ENCODE results near the gene MRGPRE. TPM values are rescaled to one million over a fixed set of nuclear protein-coding genes. Genes with fewer than 3 reads are reported as not detected.

MRGPRE gene
- not detected in 2 replicates for total RNA-seq

DNA sequence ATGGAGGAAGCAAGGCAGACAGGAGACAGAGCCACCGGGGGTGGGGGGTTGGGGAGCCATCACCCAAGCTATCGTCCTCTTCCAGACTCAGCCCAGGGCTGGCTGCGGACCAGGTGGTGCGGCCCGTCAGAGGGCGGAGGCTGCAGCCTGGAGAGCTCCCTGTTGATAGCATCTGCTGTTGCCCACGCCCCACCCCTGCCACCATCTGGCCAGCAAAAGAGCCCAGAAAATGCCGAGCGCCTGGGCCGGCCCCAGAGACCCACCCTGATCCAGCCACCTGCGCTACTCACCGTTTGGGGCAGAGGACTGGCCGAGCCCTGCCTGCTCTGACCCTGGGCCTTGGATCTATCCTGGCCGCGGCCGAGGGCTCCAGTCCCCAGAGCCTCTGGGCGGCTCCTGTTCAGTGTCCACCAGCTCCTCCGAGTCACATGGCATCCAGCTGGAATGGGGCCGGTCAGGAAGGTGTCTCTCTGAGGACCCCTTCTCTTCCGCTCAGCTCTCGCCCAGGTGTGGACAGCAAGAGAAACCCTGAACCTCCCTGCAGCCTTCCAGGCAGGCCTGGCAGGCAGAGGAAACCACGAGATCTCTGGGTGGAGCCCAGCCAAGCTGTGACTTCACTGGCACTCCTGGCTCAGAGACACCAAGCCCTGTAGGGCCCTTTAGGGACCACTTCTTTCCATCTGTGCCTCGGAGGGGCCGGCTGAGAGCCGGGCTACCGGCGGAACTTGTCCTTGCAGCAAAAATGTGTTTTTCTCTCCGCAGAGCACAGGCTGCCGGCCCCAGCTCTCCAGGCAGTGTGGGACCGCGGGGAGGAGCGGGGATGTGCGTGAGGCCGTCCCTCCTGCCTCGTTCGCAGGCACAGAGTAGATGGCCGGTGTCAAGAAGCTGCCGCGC is at the start of gene MRGPRE:
Gene MRGPRE (minus strand): TSS at position 567 of the 894 bp plus-strand sequence. CDS start 3,618 bp downstream, outside the sequence.

DNA sequence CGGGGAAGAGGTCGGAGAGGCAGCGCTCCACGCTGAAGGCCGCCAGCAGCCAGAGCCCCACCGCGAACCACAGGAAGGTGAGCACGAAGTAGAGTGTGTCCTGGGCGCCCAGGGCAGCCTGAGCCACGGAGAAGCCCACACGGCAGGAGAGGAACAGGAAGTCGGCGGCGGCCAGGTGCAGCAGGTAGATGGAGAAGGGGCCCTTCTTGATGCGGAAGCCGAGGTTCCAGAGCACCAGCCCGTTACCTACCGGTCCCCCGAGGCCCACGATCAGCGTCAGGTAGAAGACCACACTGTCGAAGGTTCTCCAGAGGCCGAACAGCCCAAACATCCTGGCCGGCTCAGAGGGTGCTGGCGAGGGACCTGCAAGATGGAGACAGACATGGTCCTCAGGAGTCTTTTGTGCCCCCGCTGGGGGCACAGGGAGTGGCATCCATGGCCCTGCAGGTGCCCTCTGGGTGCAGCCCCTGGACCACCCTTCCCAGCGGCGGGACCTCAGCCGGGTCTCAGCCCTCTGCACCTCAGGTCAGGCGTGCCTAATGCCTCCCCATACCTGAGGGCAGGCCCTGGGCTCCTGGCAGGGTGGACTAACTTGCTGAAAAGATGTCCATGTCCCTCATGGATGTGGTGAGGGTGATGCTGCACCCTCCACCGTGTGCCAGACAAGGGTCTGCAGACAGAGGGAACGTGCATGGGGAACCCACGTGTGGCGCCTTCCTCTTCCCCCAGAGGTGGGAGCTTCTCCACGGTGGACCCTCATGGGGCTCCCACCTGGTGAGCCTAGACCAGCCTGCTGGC is 13.5 kb downstream of the MRGPRE start, which contains the start of gene MRGPRG:
Gene MRGPRG (minus strand): TSS at position 331 of the 798 bp plus-strand sequence. CDS start 0 bp downstream, at position 331.

Other genes starting within 250 kb of the MRGPRE start
- gene NAP1L4, start 240.1 kb downstream of the MRGPRE start, total RNA-seq: 54.8 and 64.3 TPM in 2 replicates
- gene CARS1, start 175.0 kb downstream of the MRGPRE start, total RNA-seq: 101 and 117 TPM in 2 replicates
- 34.3 and 43.2 TPM in 2 replicates for gene OSBPL5, start 67.1 kb downstream of the MRGPRE start, total RNA-seq
- gene MRGPRG, start 13.6 kb downstream of the MRGPRE start, total RNA-seq: not detected in 2 replicates
- 10.5 and 38.3 TPM in 2 replicates for gene ZNF195, start 146.7 kb upstream of the MRGPRE start, total RNA-seq